HAP-1 (cell line): ENCODE results near the gene TPH1.

Source experiments
- DNase-seq, 2 experiments: peaks; one replicate each; pipeline ENCODE4 v3.0.0-alpha.2; 2016 to 2020; ENCODE audit warnings: low spot score in 2 of 2
- H3K27me3 ChIP-seq: fragments of 250-450 bp; sonication (Bioruptor Pico); 2 replicates; pipeline ENCODE4 v1.5.1; 2020; ENCODE audit warnings: low read depth, mild to moderate bottlenecking, moderate library complexity
- H3K36me3 ChIP-seq: fragments of 250-450 bp; sonication (Bioruptor Pico); replicated peaks from 2 replicates; pipeline ENCODE4 v1.5.1; 2020; ENCODE audit warnings: mild to moderate bottlenecking
- H3K4me1 ChIP-seq: fragments of 250-450 bp; sonication (Bioruptor Pico); 2 replicates; pipeline ENCODE4 v1.5.1; 2020; ENCODE audit warnings: mild to moderate bottlenecking
- H3K4me3 ChIP-seq: fragments of 250-450 bp; sonication (Bioruptor Pico); 2 replicates; pipeline ENCODE4 v1.5.1; 2020; ENCODE audit warnings: mild to moderate bottlenecking, moderate library complexity
- H3K9me3 ChIP-seq: fragments of 250-450 bp; sonication (Bioruptor Pico); 2 replicates; pipeline ENCODE4 v1.5.1; 2020; ENCODE audit warnings: mild to moderate bottlenecking, moderate library complexity
- in situ Hi-C: fragments of 300-500 bp; cut with MboI; formaldehyde crosslinking; loops from 3 replicates; pipeline ENCODE4 v1.14.3; 2020; ENCODE audit warnings: low sequenced_read_pairs, inconsistent platforms, mixed read lengths

TPH1 gene

GRCh38 chr11:18046116-18046777, at the start of gene TPH1:
Gene TPH1 (minus strand): TSS chr11:18046269. CDS start chr11:18040762, 5,507 bp downstream.
- Histone ChIP-seq H3K4me3 (no peak within 1 kb of the TSS), H3K36me3 (no peaks in the 10 kb centered on the region), H3K9me3 (no peaks in the 10 kb centered on the region), H3K4me1 (no peaks in the 10 kb centered on the region), H3K27me3 (no peaks in the 10 kb centered on the region)
- in situ Hi-C loops, result no loop called here
- no peak for DNase-seq

GRCh38 chr11:18093959-18094358, 47.9 kb upstream of the TPH1 start:
- Histone ChIP-seq H3K9me3 (no peaks in the 10 kb centered on the region), H3K4me1 (no peaks in the 10 kb centered on the region), H3K27me3 (no peaks in the 10 kb centered on the region), H3K36me3 (peaks cover 64% of the 10 kb centered on the region), H3K4me3 (no peak overlapping the region)
- DNase-seq, result no peak
- in situ Hi-C loops, result no loop called here

- Histone ChIP-seq H3K4me1 (no peaks in the 10 kb centered on the region), H3K27me3 (no peaks in the 10 kb centered on the region), H3K9me3 (no peaks in the 10 kb centered on the region), H3K4me3 (no peak overlapping the region), H3K36me3 (peaks cover 83% of the 10 kb centered on the region)
- no peak for DNase-seq
- in situ Hi-C loops, result no loop called here
These were observed 45.7 kb upstream of the TPH1 start for GRCh38 chr11:18091731-18092130.

GRCh38 chr11:18088966-18089365, 42.9 kb upstream of the TPH1 start:
- H3K9me3 ChIP-seq, result no peaks in the 10 kb centered on the region
- H3K27me3 ChIP-seq, result no peaks in the 10 kb centered on the region
- in situ Hi-C loops, result no loop called here
- H3K4me3 ChIP-seq, result no peak overlapping the region
- H3K4me1 ChIP-seq, result no peaks in the 10 kb centered on the region
- DNase-seq, result no peak
- H3K36me3 ChIP-seq, result peaks cover 80% of the 10 kb centered on the region

- in situ Hi-C loops, result no loop called here
- DNase-seq, result no peak
- no peak overlapping the region for H3K4me3 ChIP-seq
- peaks cover 80% of the 10 kb centered on the region for H3K36me3 ChIP-seq
- H3K27me3 ChIP-seq, result no peaks in the 10 kb centered on the region
- H3K4me1 ChIP-seq, result no peaks in the 10 kb centered on the region
- no peaks in the 10 kb centered on the region for H3K9me3 ChIP-seq
These were observed 42.3 kb upstream of the TPH1 start for GRCh38 chr11:18088366-18088765.

GRCh38 chr11:18081551-18081950, 35.5 kb upstream of the TPH1 start:
- H3K4me3 ChIP-seq, result no peak overlapping the region
- no peaks in the 10 kb centered on the region for H3K9me3 ChIP-seq
- in situ Hi-C loops, result no loop called here
- no peak for DNase-seq
- H3K4me1 ChIP-seq, result no peaks in the 10 kb centered on the region
- H3K36me3 ChIP-seq, result peaks cover 64% of the 10 kb centered on the region
- no peaks in the 10 kb centered on the region for H3K27me3 ChIP-seq

GRCh38 chr11:18080451-18080850, 34.4 kb upstream of the TPH1 start:
- in situ Hi-C loops, result no loop called here
- H3K4me1 ChIP-seq, result no peaks in the 10 kb centered on the region
- no peaks in the 10 kb centered on the region for H3K9me3 ChIP-seq
- no peak for DNase-seq
- H3K4me3 ChIP-seq, result no peak overlapping the region
- no peaks in the 10 kb centered on the region for H3K27me3 ChIP-seq
- H3K36me3 ChIP-seq, result peaks cover 54% of the 10 kb centered on the region

- Histone ChIP-seq H3K9me3 (no peaks in the 10 kb centered on the region), H3K4me3 (no peak overlapping the region), H3K36me3 (peaks cover 46% of the 10 kb centered on the region), H3K27me3 (no peaks in the 10 kb centered on the region), H3K4me1 (no peaks in the 10 kb centered on the region)
- in situ Hi-C loops, result no loop called here
- no peak for DNase-seq
These were observed 32.8 kb upstream of the TPH1 start for GRCh38 chr11:18078909-18079308.

- Histone ChIP-seq H3K36me3 (peaks cover 15% of the 10 kb centered on the region), H3K4me3 (no peak overlapping the region), H3K9me3 (no peaks in the 10 kb centered on the region), H3K27me3 (no peaks in the 10 kb centered on the region), H3K4me1 (no peaks in the 10 kb centered on the region)
- no peak for DNase-seq
- in situ Hi-C loops, result no loop called here
These were observed 29.4 kb upstream of the TPH1 start for GRCh38 chr11:18075444-18075843.

GRCh38 chr11:18071098-18071705, 25.1 kb upstream of the TPH1 start:
- H3K36me3 ChIP-seq, result no peaks in the 10 kb centered on the region
- no peak overlapping the region for H3K4me3 ChIP-seq
- in situ Hi-C loops, result no loop called here
- no peaks in the 10 kb centered on the region for H3K4me1 ChIP-seq
- no peaks in the 10 kb centered on the region for H3K27me3 ChIP-seq
- H3K9me3 ChIP-seq, result no peaks in the 10 kb centered on the region
- no peak for DNase-seq

GRCh38 chr11:18067372-18067771, 21.3 kb upstream of the TPH1 start:
- H3K4me1 ChIP-seq, result peaks cover 16% of the 10 kb centered on the region
- no peak overlapping the region for H3K4me3 ChIP-seq
- in situ Hi-C loops, result no loop called here
- DNase-seq, result no peak
- H3K27me3 ChIP-seq, result no peaks in the 10 kb centered on the region
- no peaks in the 10 kb centered on the region for H3K9me3 ChIP-seq
- no peaks in the 10 kb centered on the region for H3K36me3 ChIP-seq

- in situ Hi-C loops, result no loop called here
- no peaks in the 10 kb centered on the region for H3K9me3 ChIP-seq
- no peak for DNase-seq
- no peaks in the 10 kb centered on the region for H3K36me3 ChIP-seq
- no peak overlapping the region for H3K4me3 ChIP-seq
- no peaks in the 10 kb centered on the region for H3K27me3 ChIP-seq
- H3K4me1 ChIP-seq, result peaks cover 18% of the 10 kb centered on the region
These were observed 20.6 kb upstream of the TPH1 start for GRCh38 chr11:18066626-18067025.

GRCh38 chr11:18065572-18065971, 19.5 kb upstream of the TPH1 start:
- H3K36me3 ChIP-seq, result no peaks in the 10 kb centered on the region
- no peak overlapping the region for H3K4me3 ChIP-seq
- H3K9me3 ChIP-seq, result no peaks in the 10 kb centered on the region
- no peak for DNase-seq
- peaks cover 18% of the 10 kb centered on the region for H3K4me1 ChIP-seq
- no peaks in the 10 kb centered on the region for H3K27me3 ChIP-seq
- in situ Hi-C loops, result no loop called here

- DNase-seq, result no peak
- no peaks in the 10 kb centered on the region for H3K36me3 ChIP-seq
- no peak overlapping the region for H3K4me3 ChIP-seq
- in situ Hi-C loops, result no loop called here
- H3K4me1 ChIP-seq, result peaks cover 18% of the 10 kb centered on the region
- no peaks in the 10 kb centered on the region for H3K9me3 ChIP-seq
- no peaks in the 10 kb centered on the region for H3K27me3 ChIP-seq
These were observed 18.5 kb upstream of the TPH1 start for GRCh38 chr11:18064450-18065054.
